CD14-positive monocyte (primary cell): ENCODE measurements around the gene BBS9. TPM values are rescaled to one million over a fixed set of nuclear protein-coding genes. Genes with fewer than 3 reads are reported as not detected.

Experiments used
- DNase-seq, 3 donors: peaks; one replicate each; pipeline ENCODE4 v3.0.0-alpha.2; 2011 to 2022
- H2AFZ ChIP-seq: 2 replicates; pipeline ENCODE4 v1.6.0; 2012; ENCODE audit warnings: mild to moderate bottlenecking, low read depth, low read length, inconsistent platforms; ENCODE audit not compliant: insufficient read depth, poor library complexity, severe bottlenecking
- H3K27ac ChIP-seq, 2 donors: 1 replicate in 1 of 2; 2 replicates in 1 of 2; pipeline ENCODE4 v1.5.1; 2012 to 2013; ENCODE audit warnings: low read length in 2 of 2, control low read depth in 1 of 2, inconsistent platforms in 1 of 2, low read depth in 1 of 2, mild to moderate bottlenecking in 1 of 2
- H3K27me3 ChIP-seq, 2 donors: one replicate each; pipeline versions ENCODE4 v1.6.0 to v1.6.1; 2011 to 2013; ENCODE audit warnings: low read length in 2 of 2; ENCODE audit not compliant: control insufficient read depth in 2 of 2, insufficient read depth in 2 of 2
- H3K36me3 ChIP-seq, 2 donors: replicated peaks in 1 of 2; 1 replicate in 1 of 2; 2 replicates in 1 of 2; pipeline versions ENCODE4 v1.5.1 to v1.6.1; 2012 to 2013; ENCODE audit warnings: low read length in 2 of 2, control low read depth in 1 of 2, inconsistent platforms in 1 of 2, mild to moderate bottlenecking in 1 of 2; ENCODE audit not compliant: insufficient read depth in 2 of 2, control insufficient read depth in 1 of 2
- H3K4me1 ChIP-seq, 2 donors: 1 replicate in 1 of 2; 2 replicates in 1 of 2; pipeline versions ENCODE4 v1.5.1 to v1.6.1; 2012 to 2013; ENCODE audit warnings: low read length in 2 of 2, control low read depth in 1 of 2, inconsistent platforms in 1 of 2, mild to moderate bottlenecking in 1 of 2, moderate library complexity in 1 of 2; ENCODE audit not compliant: insufficient read depth in 2 of 2, control insufficient read depth in 1 of 2
- H3K4me2 ChIP-seq: replicated peaks from 2 replicates; pipeline ENCODE3; 2012; ENCODE audit warnings: low read length, moderate library complexity, mild to moderate bottlenecking; ENCODE audit not compliant: poor library complexity, severe bottlenecking; ENCODE audit errors: extremely low read depth
- H3K4me3 ChIP-seq, 3 experiments: fragments of 200-600 bp in 1 of 3; sonication (generic) in 1 of 3; replicated peaks in 1 of 3; 1 replicate in 2 of 3; 2 replicates in 1 of 3; pipeline ENCODE4 v1.5.1; 2011 to 2013; ENCODE audit warnings: low read length in 3 of 3, mild to moderate bottlenecking in 3 of 3, control low read depth in 2 of 3, low read depth in 2 of 3, inconsistent platforms in 1 of 3, moderate library complexity in 1 of 3
- H3K79me2 ChIP-seq: 2 replicates; pipeline ENCODE4 v1.6.0; 2012; ENCODE audit warnings: mild to moderate bottlenecking, control low read depth, inconsistent platforms, low read length, moderate library complexity; ENCODE audit not compliant: insufficient read depth
- H3K9ac ChIP-seq: 2 replicates; pipeline ENCODE4 v1.6.0; 2017; ENCODE audit warnings: low read length, mild to moderate bottlenecking; ENCODE audit not compliant: insufficient read depth, poor library complexity, severe bottlenecking
- H3K9me3 ChIP-seq, 2 donors: replicated peaks in 1 of 2; 1 replicate in 1 of 2; 2 replicates in 1 of 2; pipeline versions ENCODE4 v1.5.1 to v1.6.1; 2012 to 2013; ENCODE audit warnings: low read length in 2 of 2, control low read depth in 1 of 2; ENCODE audit not compliant: control insufficient read depth in 1 of 2, insufficient read depth in 1 of 2
- H4K20me1 ChIP-seq: 2 replicates; pipeline ENCODE4 v1.6.0; 2012; ENCODE audit warnings: mild to moderate bottlenecking, low read length, control low read depth, moderate library complexity; ENCODE audit not compliant: insufficient read depth
- H3K27ac Mint-ChIP-seq, 7 donors: one replicate each; pipeline ENCODE4 v1.8.0; 2020; ENCODE audit warnings: mild to moderate bottlenecking in 7 of 7, mixed read lengths in 7 of 7, moderate library complexity in 6 of 7, inconsistent platforms in 2 of 7
- H3K27me3 Mint-ChIP-seq, 3 donors: one replicate each; pipeline ENCODE4 v1.8.0; 2021 to 2022; ENCODE audit warnings: low read depth in 3 of 3, mild to moderate bottlenecking in 3 of 3, mixed read lengths in 3 of 3, moderate library complexity in 3 of 3, inconsistent platforms in 1 of 3
- H3K36me3 Mint-ChIP-seq, 2 donors: one replicate each; pipeline ENCODE4 v1.8.0; 2020; ENCODE audit warnings: mixed read lengths in 2 of 2, inconsistent platforms in 1 of 2, mild to moderate bottlenecking in 1 of 2
- H3K4me1 Mint-ChIP-seq: one replicate; pipeline ENCODE4 v1.8.0; 2020; ENCODE audit warnings: mild to moderate bottlenecking, mixed read lengths
- H3K4me3 Mint-ChIP-seq, 2 donors: one replicate each; pipeline ENCODE4 v1.8.0; 2020; ENCODE audit warnings: mild to moderate bottlenecking in 2 of 2, mixed read lengths in 2 of 2, moderate library complexity in 1 of 2
- H3K9me3 Mint-ChIP-seq, 7 donors: one replicate each; pipeline ENCODE4 v1.8.0; 2020 to 2022; ENCODE audit warnings: mixed read lengths in 7 of 7, mild to moderate bottlenecking in 6 of 7, moderate library complexity in 6 of 7, inconsistent platforms in 2 of 7
- WGBS: methylation state at CpG from one replicate; pipeline ENCODE4 v1.1.5; 2013; ENCODE audit warnings: missing lambda C conversion rate; ENCODE audit not compliant: insufficient coverage; 5-methylcytosine and 5-hydroxymethylcytosine counted together
- intact Hi-C, 2 donors: fragments of 100-400 bp; cut with micrococcal nuclease; formaldehyde crosslinking; loops; one replicate each; pipeline versions ENCODE4 v1.15.0 to v1.15.1; 2023
- polyA plus RNA-seq, 3 donors: library from polyadenylated mRNA; depleted of rRNA in 1 of 3; unstranded in 2 of 3; stranded (reverse) in 1 of 3; fragments of 300-500 nt in 2 of 3; fragments of >200 nt in 1 of 3; fragmentation: Illumina TruSeq in 2 of 3; gene quantifications; 1 replicate in 2 of 3; 2 replicates in 1 of 3; pipeline ENCODE4 v1.2.3, GENCODE V29; 2012 to 2021
- TF ChIP-seq, protein P1 (sequence below): fragments of 200-600 bp; IDR thresholded peaks from one replicate; pipeline ENCODE4 v1.8.0; 2022; ENCODE audit warnings: antibody characterized with exemption, mild to moderate bottlenecking

The BBS9 gene
- polyA plus RNA-seq, 3 donors = 4.9 to 7.5 (median 6.8) TPM

DNA sequence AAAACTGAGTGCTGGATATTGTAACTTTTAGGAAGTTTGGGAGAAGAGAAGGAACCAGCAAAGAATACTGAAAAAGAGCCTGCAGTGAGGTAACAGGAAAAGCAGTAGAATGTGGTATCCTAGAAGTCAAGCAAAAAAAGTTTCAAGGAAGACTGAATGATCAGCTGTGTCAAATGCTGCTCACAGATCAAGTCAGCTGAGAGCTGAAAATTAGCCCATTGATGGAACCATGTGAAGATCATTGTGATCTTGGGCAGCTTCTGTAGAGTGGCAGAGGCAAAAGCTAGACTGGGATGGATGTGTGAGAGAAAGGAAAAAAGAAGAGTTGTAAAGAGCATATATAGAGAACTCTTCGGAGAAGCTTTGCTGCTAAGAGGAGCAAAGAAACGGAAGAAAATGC lies 460.5 kb downstream of the BBS9 start:
- Histone ChIP-seq H4K20me1 (no peaks in the 10 kb centered on the region), H3K9me3 (no peaks in the 10 kb centered on the region), H3K79me2 (no peaks in the 10 kb centered on the region), H3K4me2 (no peak overlapping the region), H3K27me3 (no peaks in the 10 kb centered on the region), H3K9ac (no peak overlapping the region), H3K4me1 (no peaks in the 10 kb centered on the region), H3K36me3 (no peaks in the 10 kb centered on the region), H3K4me3 (no peak overlapping the region), H2AFZ (no peak overlapping the region), H3K27ac (no peak overlapping the region)
- 89% methylated on average over 2 of the region's 2 CpGs for WGBS
- H3K27ac Mint-ChIP-seq = no peak overlapping the region
- H3K4me3 Mint-ChIP-seq = no peak overlapping the region
- TF ChIP-seq, protein P1, sequence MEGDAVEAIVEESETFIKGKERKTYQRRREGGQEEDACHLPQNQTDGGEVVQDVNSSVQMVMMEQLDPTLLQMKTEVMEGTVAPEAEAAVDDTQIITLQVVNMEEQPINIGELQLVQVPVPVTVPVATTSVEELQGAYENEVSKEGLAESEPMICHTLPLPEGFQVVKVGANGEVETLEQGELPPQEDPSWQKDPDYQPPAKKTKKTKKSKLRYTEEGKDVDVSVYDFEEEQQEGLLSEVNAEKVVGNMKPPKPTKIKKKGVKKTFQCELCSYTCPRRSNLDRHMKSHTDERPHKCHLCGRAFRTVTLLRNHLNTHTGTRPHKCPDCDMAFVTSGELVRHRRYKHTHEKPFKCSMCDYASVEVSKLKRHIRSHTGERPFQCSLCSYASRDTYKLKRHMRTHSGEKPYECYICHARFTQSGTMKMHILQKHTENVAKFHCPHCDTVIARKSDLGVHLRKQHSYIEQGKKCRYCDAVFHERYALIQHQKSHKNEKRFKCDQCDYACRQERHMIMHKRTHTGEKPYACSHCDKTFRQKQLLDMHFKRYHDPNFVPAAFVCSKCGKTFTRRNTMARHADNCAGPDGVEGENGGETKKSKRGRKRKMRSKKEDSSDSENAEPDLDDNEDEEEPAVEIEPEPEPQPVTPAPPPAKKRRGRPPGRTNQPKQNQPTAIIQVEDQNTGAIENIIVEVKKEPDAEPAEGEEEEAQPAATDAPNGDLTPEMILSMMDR = no peak
- H3K4me1 Mint-ChIP-seq = no peaks in the 10 kb centered on the region
- DNase-seq = no peak
- H3K27me3 Mint-ChIP-seq = no peaks in the 10 kb centered on the region
- intact Hi-C loops = no loop called here
- H3K9me3 Mint-ChIP-seq = peaks cover 0 to 3% (median 0%) of the 10 kb centered on the region in 7 donors
- no peaks in the 10 kb centered on the region for H3K36me3 Mint-ChIP-seq

GRCh38 chr7:33590916-33591315 lies 461.6 kb downstream of the BBS9 start:
- Mint-ChIP-seq H3K27me3 (no peaks in the 10 kb centered on the region), H3K27ac (no peak overlapping the region), H3K4me3 (no peak overlapping the region), H3K36me3 (no peaks in the 10 kb centered on the region), H3K9me3 (peaks cover 0 to 7% (median 0%) of the 10 kb centered on the region in 7 donors), H3K4me1 (no peaks in the 10 kb centered on the region)
- Histone ChIP-seq H3K79me2 (no peaks in the 10 kb centered on the region), H3K36me3 (no peaks in the 10 kb centered on the region), H3K9me3 (no peaks in the 10 kb centered on the region), H3K4me1 (no peaks in the 10 kb centered on the region), H3K4me3 (no peak overlapping the region), H3K27ac (no peak overlapping the region), H4K20me1 (no peaks in the 10 kb centered on the region), H3K4me2 (no peak overlapping the region), H3K9ac (no peak overlapping the region), H2AFZ (no peak overlapping the region), H3K27me3 (no peaks in the 10 kb centered on the region)
- TF ChIP-seq, protein P1 = no peak
- no peak for DNase-seq
- intact Hi-C loops = no loop called here
